Tibial artery (tissue), 4 donors: ENCODE results near the gene ITPRIPL1.
A peak's percentile ranks its signal among the peaks of the same experiment; 100 is the strongest.
"Not testable (repeated sequence)": the region's sequence is repeated elsewhere in the genome, so short reads cannot be mapped to it uniquely, and the experiment has no call there.

Experiments used
- DNase-seq, 2 donors: peaks; one replicate each; pipeline ENCODE4 v3.0.0-alpha.2; 2019
- H3K27ac ChIP-seq, 2 donors: fragments of 200-600 bp; sonication (generic) in 1 of 2; 1 replicate in 1 of 2; 2 replicates in 1 of 2; pipeline ENCODE4 v1.5.1; 2018 to 2019; ENCODE audit warnings: mild to moderate bottlenecking in 1 of 2
- H3K27me3 ChIP-seq, 2 donors: fragments of 200-600 bp; sonication (generic) in 1 of 2; one replicate each; pipeline versions ENCODE4 v1.5.1 to v1.6.0; 2016 to 2019
- H3K36me3 ChIP-seq, 3 donors: fragments of 200-600 bp; sonication (generic) in 2 of 3; one replicate each; pipeline ENCODE4 v1.5.1; 2016 to 2019; ENCODE audit warnings: mild to moderate bottlenecking in 2 of 3
- H3K4me1 ChIP-seq, 4 donors: fragments of 200-600 bp; sonication (generic) in 2 of 4; 1 replicate in 3 of 4; 2 replicates in 1 of 4; pipeline ENCODE4 v1.5.1; 2016 to 2019
- H3K4me3 ChIP-seq, 2 donors: fragments of 200-600 bp; sonication (generic) in 1 of 2; 1 replicate in 1 of 2; 2 replicates in 1 of 2; pipeline ENCODE4 v1.5.1; 2018 to 2019; ENCODE audit warnings: mild to moderate bottlenecking in 2 of 2
- H3K9me3 ChIP-seq, 3 donors: fragments of 200-600 bp; sonication (generic) in 1 of 3; one replicate each; pipeline ENCODE4 v1.5.1; 2016 to 2019
- CTCF ChIP-seq, 2 experiments: fragments of 200-600 bp in 1 of 2; fragments of 450-650 bp in 1 of 2; IDR thresholded peaks; one replicate each; pipeline ENCODE4 v1.5.1; 2017 to 2019; ENCODE audit warnings: antibody characterized with exemption in 2 of 2, mild to moderate bottlenecking in 1 of 2, moderate library complexity in 1 of 2
- intact Hi-C: fragments of 100-400 bp; cut with DNase I; formaldehyde crosslinking; loops from one replicate; pipeline ENCODE4 v1.15.0; 2023; ENCODE audit warnings: low total_unique reads

The ITPRIPL1 gene

GRCh38 chr2:96325041-96325883 is at the start of gene ITPRIPL1:
Gene ITPRIPL1 (plus strand): TSS chr2:96325317. CDS start chr2:96325840, 523 bp downstream.
- intact Hi-C loops: no loop called here
- peaks cover 0 to 46% of the 10 kb centered on the region in 2 donors for H3K27me3 ChIP-seq
- peak within 1 kb of the TSS; percentile 48 to 51 for H3K4me3 ChIP-seq
- peaks cover 0 to 32% (median 24%) of the 10 kb centered on the region in 4 donors for H3K4me1 ChIP-seq
- H3K36me3 ChIP-seq: no peaks in the 10 kb centered on the region
- peak in 1 of 2 donors; percentile 59 for DNase-seq
- H3K27ac ChIP-seq: peak within 1 kb of the TSS in 1 of 2 donors; percentile 21
- H3K9me3 ChIP-seq: no peaks in the 10 kb centered on the region
- TF ChIP-seq CTCF (IDR thresholded peaks at IDR 0.05): no peak

GRCh38 chr2:96276787-96277499 is 48.2 kb upstream of the ITPRIPL1 start:
- H3K27ac ChIP-seq: no peak overlapping the region
- intact Hi-C loops: no loop called here
- no peaks in the 10 kb centered on the region for H3K4me1 ChIP-seq
- no peak overlapping the region for H3K4me3 ChIP-seq
- H3K9me3 ChIP-seq: no peaks in the 10 kb centered on the region
- no peak for TF ChIP-seq CTCF (IDR thresholded peaks at IDR 0.05)
- no peak for DNase-seq
- H3K27me3 ChIP-seq: no peaks in the 10 kb centered on the region
- H3K36me3 ChIP-seq: peaks cover 92 to 98% (median 94%) of the 10 kb centered on the region in 3 donors

- Histone ChIP-seq H3K4me3 (no peak overlapping the region), H3K9me3 (no peaks in the 10 kb centered on the region), H3K27ac (no peak overlapping the region), H3K27me3 (no peaks in the 10 kb centered on the region), H3K4me1 (no peaks in the 10 kb centered on the region), H3K36me3 (peaks cover 100% of the 10 kb centered on the region in 3 donors)
- intact Hi-C loops: no loop called here
- DNase-seq: no peak
- TF ChIP-seq CTCF (IDR thresholded peaks at IDR 0.05): no peak
Observed at GRCh38 chr2:96287273-96287856, 37.8 kb upstream of the ITPRIPL1 start.

- H3K36me3 ChIP-seq: peaks cover 97 to 100% (median 100%) of the 10 kb centered on the region in 3 donors
- H3K27ac ChIP-seq: no peak overlapping the region
- no peaks in the 10 kb centered on the region for H3K9me3 ChIP-seq
- no peaks in the 10 kb centered on the region for H3K4me1 ChIP-seq
- DNase-seq: no peak
- H3K27me3 ChIP-seq: no peaks in the 10 kb centered on the region
- no peak for TF ChIP-seq CTCF (IDR thresholded peaks at IDR 0.05)
- intact Hi-C loops: no loop called here
- no peak overlapping the region for H3K4me3 ChIP-seq
Observed at GRCh38 chr2:96291751-96292150, 33.4 kb upstream of the ITPRIPL1 start.

- DNase-seq, intact Hi-C loops, H3K27me3 ChIP-seq, H3K9me3 ChIP-seq, H3K27ac ChIP-seq, H3K4me3 ChIP-seq, H3K4me1 ChIP-seq: not testable (repeated sequence)
- peaks cover 97 to 100% (median 100%) of the 10 kb centered on the region in 3 donors for H3K36me3 ChIP-seq
Observed at GRCh38 chr2:96294271-96294670, 30.8 kb upstream of the ITPRIPL1 start.
